Astrocyte (in vitro differentiated cells and primary cell): ENCODE results near the gene ELOVL7.

Source experiments
- CTCF ChIP-seq: IDR thresholded peaks from 2 replicates; pipeline ENCODE4 v1.5.1; 2011; ENCODE audit warnings: low read depth, mild to moderate bottlenecking, inconsistent platforms, low read length, moderate library complexity; ENCODE audit not compliant: insufficient read depth
- EZH2 ChIP-seq: IDR thresholded peaks from 2 replicates; pipeline ENCODE4 v1.6.1; 2012; ENCODE audit warnings: mild to moderate bottlenecking, low read length, inconsistent platforms; ENCODE audit not compliant: insufficient read depth

- TF ChIP-seq CTCF (no peak), EZH2 (no peak)
Measured at GRCh38 chr5:60852317-60852716, 8.2 kb upstream of the ELOVL7 start.
